Activated CD8-positive, alpha-beta memory T cell treated with anti-CD3 and anti-CD28 coated beads, Interleukin-2, amount 50 U/mL, for 48 hours (primary cell): ENCODE data around the gene HGD.
"Not testable (repeated sequence)": the region's sequence is repeated elsewhere in the genome, so short reads cannot be mapped to it uniquely, and the experiment has no call there.

ENCODE experiments used
- DNase-seq: peaks from one replicate; pipeline ENCODE4 v3.0.0-alpha.2; 2020

HGD gene

DNA sequence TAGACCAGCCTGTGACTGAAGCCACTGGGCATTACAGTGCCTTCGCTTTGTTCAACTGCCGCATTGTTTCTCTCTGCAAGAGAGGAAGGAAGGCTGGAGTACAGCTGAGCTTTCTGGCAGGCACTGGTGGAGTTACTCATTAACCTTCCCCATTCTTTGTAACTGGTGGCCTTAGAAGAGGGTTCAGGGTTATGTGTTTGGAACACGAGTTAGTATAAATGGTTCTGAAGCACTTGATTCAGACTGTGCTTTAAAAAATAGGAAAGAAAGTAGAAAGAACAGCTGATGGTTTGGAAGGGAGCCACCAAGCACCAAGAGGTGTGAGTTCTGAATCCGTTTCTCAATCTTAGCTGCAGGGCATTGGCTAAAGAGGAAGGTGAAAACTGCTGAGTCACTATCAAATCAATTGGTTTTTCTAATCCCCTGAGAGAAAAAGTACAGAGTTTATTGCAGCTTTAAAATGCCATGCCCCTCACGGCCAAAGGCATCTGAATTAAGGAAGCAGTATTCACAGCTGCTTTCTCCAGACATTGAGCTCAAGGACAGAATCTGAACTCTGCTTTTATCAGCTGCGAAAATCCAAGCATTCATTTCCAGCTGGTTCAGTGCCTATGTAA, 3.6 kb downstream of the HGD start:
- DNase-seq, result no peak

DNA sequence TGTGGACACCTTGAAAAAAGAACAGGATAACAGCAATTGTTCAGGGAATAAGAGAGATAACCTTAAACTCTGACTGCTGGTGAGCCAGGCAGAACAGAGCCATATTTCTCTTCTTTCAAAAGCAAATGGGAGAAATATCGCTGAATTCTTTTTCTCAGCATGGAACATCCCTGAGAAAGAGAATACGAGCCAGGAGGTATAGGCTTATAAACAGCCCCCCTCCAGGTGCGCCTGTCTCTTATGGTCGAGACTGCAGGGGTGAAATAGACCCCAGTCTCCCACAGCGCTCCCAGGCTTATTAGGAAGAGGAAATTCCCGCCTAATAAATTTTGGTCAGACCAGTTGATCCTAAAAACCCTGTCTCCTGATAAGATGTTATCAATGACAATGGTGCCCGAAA, 4.8 kb downstream of the HGD start:
- not testable (repeated sequence) for DNase-seq

DNA sequence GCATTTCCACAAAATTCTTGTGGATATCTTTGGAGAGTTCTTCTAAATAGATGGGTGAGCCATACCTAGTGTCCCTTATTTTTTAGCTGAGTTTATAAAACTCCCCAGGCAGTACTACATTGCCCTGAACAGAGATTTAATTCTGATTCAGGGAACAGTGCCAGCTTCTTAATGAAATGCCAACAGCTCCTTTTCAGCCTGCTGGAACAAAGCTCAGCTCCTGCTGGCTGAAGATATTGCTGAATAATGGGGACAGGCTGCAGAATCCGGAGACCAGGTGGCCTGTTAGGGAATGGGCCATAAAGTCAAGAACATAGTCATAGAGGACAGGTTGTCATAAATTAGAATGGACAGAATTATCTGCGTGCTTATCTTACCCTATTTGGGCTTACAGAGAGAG, 8.9 kb downstream of the HGD start:
- no peak for DNase-seq

DNA sequence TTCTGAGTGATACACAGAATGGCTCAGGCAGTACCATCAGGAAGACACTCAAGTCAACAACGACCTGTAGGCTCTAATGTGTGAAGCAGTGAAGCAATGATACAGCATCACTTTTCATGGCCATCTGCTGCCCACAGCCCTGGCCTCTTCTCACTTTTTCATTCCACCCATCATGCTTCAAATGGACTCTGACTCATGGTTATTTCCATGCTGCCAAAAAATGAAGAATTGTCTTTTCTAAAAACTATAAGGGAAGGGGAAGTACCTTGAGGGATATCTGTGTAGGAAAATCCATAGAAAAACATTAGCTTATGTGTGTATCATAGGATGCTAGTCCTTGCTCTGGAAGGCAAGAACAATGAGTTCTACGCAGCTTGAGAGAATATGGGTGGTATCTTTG, 11.5 kb downstream of the HGD start:
- no peak for DNase-seq

DNA sequence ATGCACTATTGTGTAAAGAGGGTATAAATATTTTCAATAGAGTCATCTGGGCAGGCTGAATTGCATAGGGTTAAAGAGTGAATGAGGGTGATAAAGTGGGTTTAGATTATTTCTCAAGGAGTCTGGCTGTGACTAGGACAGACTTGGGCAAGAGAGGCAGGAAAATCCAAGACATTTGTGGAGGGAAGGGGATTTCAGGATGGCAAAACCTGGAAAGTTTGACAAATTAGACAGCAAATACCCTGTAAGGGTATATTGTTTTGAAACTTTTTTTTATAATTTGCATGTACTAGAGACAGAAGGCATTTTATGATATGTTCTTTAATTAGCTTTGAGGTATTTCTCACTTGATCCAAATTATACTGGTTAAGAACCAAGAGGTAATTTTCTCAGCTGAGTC, 17.1 kb downstream of the HGD start:
- no peak for DNase-seq

DNA sequence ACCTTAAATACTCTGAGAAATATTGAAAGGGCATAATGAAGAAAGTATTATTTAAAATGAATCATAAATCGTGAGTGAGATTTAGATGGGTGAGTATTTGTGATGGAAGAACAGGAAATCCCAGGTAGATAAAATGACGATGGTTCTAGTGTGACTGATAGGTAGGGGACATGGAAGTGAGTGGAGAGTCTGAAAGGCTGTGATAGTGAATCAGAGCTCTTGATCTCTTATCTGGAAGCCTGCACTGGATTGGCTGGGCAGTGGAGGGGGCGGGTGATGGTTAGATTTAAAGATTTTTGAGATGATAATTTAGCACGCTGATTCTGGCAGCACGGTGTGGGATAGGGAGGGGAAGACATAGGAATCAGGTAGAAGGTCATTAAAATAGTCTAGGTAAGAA, 20.1 kb downstream of the HGD start:
- no peak for DNase-seq

DNA sequence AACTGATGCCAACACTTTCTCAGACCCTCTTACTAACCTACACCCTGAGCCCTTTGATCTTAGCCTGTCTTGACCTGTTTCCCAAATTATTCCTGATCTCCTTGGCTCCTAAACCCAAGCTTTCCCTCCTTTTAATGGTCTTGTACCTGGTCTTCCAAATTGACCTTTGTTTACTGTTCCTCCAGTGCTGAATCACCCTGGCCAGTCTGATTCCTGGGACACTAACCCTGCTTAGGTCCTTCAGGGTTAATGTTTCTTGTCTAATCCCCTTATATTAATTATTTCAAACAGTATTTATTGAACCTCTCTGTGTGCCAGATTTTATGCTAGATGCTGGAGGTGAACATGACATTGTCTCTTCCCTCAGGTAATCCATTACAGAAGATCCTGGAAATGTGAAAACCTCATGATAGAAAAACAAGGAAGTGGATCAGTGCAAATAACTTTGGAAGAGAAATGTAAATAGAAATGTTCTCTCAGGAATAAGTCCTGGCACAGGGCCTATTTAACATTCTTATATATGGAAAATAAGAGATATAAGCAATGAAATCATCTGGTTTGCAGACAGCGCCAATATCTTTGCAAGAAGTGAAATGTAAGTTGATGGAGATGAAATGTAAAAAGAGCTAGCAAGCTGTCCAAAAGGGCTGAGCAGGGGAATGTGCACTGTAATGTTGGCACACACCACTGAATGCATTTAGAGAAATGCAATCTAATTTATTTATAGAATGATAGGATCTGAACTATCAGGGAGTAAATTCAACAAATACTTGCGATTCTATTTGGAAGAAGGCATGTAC, 20.7 kb downstream of the HGD start:
- DNase-seq, result no peak

DNA sequence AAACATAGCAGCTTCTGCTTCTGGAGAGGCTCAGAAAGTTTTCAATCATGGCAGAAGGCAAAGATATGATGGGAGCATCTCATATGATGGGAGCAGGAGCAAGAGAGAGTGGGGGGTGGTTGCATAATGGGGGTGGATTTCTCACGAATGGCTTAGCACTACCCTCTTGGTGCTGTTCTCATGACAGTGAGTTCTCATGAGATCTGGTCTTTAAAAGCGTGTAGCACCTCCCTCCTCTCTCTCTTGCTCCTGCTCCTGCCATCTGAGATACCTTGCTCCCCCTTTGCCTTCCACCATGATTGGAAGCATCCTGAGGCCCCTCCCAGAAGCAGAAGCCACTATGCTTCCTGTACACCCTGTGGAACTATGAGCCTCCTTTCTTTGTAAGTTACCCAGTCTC, 22.2 kb downstream of the HGD start:
- DNase-seq, result no peak

DNA sequence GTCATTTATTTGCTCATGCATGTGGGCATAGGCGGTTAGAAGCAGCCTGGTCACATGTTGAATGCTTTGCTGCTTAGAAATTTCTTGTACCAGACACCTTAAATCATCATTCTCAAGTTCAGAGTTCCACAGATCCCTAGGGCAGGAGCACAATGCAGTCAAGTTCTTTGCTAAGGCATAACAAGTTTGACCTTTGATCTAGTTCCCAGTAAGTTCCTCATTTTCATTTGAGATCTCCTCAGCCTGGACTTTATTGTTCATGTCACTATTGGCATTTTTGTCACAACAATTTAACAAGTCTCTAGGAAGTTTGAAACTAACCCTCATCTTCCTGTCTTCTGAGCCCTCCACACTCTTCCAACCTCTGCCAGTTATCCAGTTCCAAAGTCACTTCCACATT, 22.8 kb downstream of the HGD start:
- no peak for DNase-seq

DNA sequence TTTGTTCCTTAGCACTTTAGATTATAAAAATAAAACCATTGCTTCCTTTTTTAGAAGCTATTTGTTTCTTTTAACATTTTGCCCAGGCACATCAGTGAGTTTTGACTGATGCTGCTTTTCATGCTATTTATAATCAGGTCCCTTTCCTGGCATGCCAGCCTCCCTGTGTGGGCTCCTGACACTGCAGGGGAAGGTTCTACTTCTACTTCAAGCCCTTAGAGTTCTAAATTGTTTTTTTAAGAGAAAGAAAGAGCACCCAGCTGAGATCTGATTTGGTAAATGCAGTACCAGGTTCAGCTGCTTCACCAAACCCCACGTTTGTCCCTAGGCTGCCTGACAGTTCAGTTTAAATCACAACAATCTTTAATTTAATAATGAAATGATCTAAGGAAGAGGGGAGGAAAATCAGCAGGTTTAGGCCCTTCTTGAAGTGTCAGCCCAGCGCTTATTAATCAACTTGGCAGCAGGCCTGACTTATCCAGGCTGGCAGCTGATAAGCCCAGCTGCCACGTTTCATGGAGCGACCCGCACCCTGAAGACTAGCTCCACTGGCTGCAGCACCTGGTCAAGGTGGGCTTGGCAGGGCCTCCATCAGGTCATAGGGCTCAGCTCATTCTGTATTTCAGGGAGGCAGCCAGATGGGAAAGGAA, 29.0 kb downstream of the HGD start:
- no peak for DNase-seq

DNA sequence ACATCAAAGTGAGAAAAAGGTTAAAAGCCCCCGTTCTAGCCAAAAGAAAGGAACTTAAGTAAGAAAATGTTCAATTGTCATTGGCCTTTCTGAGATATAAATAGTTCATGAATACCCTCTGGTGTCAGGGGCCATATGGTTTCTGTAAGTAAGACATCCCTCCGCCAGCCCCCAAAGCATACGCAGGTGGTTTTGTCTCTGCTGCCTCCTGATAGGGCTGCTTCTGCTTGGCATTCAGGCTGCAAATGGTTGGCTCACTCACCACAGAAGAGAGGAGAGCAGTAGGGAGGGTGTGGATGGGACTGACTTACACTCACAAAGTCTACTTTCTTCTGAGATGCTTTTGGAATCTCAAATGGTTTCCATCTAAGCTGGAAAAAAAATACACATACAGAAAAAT, 29.8 kb downstream of the HGD start:
- no peak for DNase-seq

DNA sequence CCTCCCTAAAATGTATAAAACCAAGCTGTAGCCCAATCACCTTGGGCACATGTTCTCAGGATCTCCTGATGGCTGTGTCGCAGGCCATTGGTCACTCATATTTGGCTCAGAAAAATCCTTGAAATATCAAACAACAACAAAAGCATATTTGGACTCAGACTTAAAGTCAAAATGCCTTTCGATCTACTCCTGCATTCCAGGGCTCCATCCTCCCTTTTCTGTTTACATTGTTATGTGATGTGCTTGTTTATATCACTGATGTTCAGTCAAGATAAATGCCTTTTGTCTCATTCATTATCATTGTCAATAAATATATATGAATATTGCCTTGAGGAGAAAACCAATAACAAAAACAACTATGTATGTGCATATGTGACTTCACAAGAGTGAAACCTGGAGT, 31.7 kb downstream of the HGD start:
- DNase-seq, result no peak

DNA sequence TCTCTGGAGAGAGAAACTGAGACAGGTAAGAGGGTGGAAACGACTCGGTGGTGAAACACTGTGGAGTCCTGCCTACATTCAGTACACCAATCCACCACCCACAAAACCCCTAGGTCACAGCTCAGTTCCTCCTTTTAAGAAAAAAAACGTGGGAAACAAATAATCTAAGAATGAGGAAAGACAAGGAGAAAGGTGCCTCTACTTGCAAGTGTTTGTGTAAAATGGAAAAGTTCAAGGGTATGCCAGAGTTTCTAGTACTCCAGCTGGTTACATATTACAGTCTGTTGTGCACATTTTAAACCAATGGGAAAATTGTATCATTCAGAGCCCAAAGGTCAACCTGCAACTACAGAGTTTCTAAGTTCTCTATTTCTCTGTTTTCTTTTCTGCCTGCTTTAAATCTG, 32.2 kb downstream of the HGD start:
- no peak for DNase-seq

DNA sequence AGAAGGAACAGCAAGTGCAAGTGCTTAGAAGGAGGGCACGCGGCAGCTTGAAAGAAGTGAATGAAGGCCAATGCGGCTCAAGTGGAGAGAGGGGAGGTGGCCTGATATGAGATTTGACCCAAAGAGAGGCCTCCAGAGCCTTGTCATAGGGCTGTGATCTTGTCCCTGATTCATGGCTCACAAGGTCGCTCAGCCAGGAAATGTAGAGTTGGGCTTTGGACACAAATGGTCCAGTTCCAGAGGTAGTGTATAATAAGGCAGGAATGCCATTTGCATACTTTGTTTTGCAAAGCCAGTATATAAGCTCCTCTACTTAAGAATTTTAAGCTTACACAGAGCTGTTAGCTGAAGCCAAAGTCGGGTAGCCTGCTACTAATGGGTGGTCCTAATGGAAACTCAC, 33.7 kb downstream of the HGD start:
- no peak for DNase-seq

DNA sequence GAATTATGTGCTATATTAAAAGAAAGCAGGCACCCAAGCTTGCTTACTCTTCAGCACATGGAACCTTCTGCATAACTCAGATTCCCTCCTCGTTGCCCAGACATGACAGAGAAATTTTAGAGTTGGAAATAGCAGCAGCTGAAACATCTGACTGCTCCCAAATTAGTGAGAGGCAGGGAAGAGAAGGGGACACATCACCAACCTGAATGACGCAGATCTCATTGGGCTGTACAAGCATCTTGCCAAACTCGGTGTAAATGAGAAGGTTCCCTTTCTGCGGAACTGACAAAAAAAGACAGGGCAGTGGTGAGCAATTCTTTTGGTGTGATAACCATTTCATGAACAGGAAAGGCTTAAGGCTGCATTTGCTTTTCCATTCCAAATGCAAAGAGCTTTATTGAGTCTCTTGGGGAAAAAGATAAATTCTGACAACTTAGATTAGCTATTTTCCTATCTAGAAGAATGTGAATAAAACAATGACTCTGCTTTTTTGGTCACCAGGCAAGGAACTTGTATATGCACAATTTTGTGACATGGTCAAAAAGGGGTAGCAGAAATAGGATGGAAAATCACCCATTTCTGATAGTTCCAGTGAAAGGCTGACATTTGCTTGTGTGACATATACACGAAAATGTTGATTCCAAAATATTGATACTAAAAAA, 35.1 kb downstream of the HGD start:
- DNase-seq, result no peak

DNA sequence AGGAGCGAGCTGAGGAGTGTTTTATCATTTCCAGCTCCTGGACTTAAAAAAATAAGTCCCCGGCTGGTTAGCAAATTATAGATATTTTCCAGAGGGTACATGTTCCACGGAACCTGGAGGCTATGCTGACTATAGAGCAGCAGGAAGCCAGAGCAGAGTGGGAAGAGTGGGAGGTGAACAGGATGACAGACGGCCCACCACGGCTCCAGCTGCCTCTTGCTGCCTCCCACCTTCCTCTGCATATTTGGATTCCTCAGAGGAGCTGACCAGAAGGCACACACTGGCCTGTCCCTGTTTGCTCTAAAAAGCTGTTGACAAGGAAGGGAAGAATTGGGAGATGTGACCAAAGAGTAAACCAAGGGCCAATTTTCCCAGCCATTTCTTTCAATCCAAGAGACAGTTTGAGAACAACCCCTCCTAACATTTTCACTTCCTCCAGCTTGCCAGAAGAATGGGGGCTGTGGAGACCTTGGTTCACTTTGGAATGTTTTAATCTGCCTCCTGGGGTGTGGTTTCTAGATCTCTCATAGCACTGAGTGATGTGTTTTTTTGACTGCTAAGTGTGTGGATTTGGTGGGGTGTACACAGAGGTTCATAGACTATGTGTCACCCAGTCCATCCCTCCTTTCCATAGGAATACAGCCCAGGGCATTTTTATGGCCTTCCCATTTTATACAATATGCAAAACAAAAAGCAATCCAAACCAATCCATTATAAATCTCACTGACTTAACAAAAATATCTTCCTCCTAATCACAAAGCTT, 36.8 kb downstream of the HGD start:
- DNase-seq, result no peak

DNA sequence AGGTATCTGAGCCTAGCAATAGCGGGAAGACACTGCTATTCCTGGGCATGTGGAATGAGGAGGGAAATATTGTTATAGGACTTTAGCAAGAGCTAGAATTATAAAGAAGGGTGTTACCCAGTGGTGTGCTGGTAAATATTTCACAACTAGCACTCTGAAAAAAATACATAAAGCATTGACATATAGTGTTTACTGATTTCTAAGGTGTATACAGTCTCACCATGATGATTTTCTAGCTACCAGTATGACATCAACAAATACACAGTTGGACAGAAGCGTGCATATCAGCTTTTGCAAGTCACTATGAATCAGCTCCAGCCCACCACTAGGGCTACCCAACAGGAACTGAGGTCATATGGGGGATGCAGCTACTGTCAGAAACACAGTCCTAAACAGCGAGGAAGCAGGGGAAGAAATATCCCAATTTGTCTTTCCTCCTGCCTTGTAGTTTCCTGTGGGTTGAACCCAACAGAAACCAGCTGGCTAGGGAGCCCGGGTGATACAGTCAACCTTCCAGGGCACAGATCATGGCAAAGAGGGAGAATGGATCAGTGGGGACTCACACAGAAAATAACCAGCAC, 39.6 kb downstream of the HGD start:
- no peak for DNase-seq

DNA sequence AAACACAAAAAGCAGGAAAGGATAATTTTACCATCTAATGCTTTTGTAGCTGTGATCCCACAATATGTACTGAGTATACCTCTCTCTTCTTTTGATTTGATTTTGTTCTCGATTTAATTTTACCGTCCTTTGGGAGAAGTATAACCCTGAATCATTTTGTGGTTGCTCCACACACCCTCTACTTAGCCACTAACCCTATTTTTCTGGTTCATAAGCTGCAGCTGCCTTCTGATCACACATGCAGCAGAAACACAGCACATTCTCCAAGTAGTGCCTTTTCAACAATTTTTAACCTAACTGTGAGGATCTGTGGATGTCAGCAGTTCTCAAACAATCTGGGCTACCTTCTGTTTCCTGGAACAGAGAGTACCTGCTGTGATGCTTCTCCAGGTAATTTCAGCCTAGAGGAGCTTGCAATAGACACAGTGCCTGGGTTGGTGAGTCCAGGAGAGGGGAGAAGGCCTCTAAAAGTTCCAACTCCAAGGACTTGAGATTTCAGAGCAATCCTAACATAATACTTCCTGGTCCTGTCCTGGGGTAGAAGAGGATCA, 40.3 kb downstream of the HGD start:
- no peak for DNase-seq

DNA sequence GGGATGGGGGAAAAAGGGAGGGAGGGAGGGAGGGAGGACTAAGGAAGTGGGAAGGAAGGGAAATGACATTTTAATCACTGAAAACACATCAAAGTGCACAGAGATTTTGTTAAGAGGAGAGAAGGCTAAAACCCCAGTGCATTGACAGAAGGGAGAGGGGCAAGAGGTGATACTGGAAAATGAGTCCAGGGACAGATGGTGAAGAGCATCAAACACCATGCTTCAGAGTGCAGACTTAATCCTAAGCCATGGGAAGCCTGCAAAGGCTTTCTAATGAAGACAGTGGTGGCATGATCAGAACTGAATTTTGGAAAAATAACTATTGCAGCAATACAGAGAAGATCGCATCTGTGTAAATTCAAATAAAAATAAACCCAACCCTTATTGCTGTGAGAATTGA, 41.8 kb downstream of the HGD start:
- no peak for DNase-seq

DNA sequence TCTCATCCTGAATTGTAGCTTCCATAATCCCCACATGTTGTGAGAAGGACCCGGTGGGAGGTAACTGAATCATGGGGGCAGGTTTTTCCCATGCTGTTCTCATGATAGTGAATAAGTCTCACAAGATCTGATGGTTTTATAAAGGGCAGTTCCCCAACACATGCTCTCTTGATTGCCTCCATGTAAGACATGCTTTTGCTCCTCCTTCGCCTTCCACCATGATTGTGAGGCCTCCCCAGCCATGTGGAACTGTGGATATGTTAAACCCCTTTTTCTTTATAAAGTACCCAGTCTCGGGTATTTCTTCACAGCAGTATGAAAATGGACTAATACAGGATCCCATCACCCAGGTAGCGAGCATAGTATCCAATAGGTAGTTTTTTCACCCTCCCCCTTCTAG, 43.2 kb downstream of the HGD start:
- not testable (repeated sequence) for DNase-seq

DNA sequence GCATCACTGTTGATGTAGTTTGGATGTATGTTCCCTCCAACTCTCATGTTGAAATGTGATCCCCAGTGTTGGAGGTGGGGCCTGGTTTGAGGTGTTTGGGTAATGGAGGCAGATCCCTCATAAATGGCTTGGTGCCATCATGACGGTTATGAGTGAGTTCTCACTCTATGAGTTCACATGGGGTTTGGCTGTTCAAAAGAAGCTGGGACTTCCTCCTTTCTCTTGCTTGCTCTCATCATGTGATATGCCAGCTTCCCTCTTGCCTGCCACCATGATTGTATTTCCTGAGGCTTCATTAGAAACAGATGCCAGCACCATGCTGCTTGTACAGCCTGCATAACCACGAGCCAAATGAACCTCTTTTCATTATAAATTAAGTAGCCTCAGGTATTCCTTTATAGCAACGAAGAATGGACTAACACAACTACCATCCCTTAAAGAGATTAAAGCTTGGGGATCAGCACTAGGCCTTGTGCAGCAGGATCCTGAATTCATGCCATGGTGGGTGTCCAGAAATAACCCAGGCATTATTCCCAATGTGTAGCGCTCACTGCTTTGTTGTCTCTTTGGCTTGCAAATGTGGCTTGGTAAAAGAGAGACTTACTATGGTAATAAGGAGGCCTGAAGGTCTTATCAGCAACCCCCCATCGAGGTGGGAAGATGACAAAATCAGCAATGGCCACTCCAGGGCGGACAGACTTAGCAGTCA, 44.0 kb downstream of the HGD start:
- DNase-seq, result no peak
